HG03108 (cell line): ENCODE measurements around the gene GSAP.
A peak's percentile ranks its signal among the peaks of the same experiment; 100 is the strongest.

Experiments used
- ATAC-seq: cut with Tn5 transposase; IDR thresholded peaks from one replicate; pipeline ENCODE4 v1.9.1; 2021; ENCODE audit warnings: moderate library complexity; ENCODE audit not compliant: unreplicated experiment

Gene GSAP

DNA sequence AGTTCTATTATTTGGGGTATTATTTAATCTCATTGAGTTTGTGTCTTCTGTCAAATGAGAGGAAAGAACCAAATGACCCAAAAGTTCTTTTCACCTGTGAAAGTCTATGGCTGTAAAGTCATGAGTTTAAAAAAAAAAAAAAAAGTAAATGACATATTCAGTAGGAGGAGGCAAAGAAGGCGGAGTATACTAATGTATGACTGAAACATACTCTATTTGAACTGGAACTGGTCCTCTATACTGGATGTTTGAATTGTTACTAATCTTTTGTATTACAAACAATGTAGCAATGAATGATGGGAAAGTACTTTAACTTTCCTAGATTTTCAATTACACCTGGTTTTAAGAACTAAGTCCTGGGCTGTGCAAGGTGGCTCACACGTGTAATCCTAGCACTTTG lies 24.9 kb upstream of the GSAP start:
- ATAC-seq, result no peak

DNA sequence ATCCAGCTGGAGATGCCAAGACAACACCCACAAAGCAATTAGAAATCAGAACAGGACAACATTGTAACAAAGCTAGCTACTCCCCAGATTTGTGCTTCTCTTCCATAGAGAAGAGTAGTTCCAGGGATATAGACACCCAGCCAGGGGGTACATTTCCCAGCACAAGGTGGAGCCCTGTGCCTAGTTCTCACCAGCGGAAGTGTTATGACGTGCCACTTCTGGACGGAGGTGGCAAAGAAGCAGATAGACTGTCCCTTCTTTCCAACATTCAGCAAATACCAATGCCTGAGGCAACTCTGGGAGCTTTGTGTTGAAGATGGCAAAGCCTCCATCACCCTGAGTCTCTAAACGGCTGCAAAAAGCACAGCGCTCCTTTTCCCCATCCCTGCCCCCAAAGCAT lies 23.4 kb upstream of the GSAP start:
- ATAC-seq, result no peak

DNA sequence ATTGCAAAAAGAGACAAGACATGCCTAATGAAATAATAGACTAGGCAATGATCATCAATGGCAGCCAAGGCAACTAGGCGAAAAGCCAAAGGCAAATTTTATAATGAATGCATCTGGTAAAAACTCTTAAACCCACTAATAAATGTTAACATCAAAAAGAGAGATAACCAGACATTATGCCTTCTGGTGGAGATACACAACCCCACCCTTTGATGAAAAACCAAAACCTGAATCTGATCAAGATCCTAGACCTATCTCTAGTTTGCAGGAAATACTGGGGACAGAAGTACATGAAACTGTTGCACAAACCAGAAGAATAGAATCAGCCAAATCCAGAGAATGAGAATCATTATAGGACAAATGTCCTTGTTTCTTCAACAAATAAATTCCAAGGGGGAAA lies 22.0 kb upstream of the GSAP start:
- ATAC-seq, result no peak

DNA sequence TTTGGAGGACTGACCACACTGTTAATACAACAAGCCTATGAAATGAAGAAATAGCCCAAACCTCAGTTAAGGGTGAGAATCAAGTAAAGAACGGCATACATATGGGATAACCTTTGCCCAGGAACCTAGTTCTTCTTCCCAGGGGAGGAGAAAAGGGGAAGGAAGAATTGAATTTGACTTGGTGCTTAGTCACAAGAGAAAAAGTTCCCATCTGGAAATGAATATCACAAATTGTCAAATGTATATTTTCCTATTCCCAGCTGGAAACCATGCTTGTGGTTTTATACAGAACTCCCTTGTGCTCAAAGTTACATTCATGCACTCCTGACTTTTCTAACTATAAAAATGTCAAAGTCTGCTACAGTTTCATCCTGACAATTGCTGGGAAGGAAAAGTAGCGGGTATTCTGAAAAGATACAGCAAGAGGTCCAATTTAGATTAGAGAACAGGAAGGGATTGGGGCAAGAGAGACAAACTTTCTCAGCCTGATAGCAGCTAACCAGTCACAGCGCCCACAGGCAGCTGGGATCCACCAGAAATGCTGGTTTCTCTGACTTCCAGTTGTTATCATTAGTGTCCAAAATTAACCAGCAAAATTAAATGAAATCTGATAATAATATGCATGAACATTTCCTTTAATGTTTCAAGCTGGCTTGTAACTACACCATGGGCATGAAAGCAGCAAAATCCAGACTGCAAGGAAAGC lies 18.6 kb upstream of the GSAP start:
- ATAC-seq, result no peak

DNA sequence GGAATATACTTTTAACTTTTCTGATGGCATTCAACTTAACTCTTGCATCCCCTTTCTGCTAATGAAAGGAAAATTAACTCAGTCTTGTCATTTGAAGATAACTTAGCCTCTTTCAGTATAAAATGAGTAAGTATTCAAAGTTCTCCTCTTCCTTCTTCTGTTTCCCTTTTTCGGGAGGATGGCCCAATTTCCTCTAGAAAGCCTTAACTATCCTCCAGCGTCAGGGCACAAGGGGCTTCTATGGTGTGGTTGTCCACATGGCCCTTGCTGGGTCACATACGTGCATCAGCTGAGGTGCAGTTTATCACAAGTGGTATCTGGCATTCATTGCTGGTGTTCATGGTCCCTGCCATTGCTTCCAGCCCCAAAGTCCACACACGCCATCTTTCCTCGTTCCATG lies 17.8 kb upstream of the GSAP start:
- ATAC-seq, result no peak

DNA sequence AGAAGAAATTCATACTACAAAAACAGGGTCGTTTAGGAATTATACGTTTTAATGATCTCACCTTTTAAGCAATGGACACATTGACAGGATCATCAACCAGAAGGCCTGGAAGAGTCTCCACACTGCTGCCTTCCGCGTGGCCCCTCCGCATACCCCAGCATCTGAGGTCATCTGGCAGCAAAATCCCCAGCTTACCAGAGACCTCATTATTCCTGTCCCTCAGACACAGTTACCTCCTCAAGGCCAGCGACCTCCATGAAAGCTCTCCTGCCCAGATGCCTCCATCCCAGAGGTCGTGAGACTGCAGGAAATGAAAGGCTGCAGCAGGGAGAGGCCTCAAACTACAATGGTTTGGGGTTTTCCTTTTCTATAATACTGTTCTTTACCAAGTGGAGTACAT lies 14.8 kb upstream of the GSAP start:
- ATAC-seq, result no peak

DNA sequence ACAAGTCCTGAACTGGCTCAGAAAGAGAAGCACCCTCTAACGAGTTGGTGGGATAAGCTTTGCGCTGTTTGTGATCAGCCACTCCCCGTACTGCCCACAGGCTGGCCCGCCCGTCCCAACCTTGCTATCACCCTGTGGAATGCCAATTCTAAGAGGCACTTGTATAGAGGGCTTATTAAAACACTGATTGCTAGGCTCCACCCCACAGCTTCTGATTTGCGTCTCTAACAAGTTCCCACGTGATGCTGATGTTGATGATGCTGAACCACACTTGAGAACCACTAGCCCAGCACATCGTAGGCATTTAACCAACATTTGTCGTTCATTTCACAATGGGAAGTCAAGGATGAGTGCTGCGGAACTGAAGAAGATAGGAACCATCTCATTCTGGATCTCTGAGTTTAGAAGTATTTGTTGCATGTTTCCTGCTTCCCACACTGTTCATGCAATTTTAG lies 12.7 kb upstream of the GSAP start:
- ATAC-seq, result no peak

DNA sequence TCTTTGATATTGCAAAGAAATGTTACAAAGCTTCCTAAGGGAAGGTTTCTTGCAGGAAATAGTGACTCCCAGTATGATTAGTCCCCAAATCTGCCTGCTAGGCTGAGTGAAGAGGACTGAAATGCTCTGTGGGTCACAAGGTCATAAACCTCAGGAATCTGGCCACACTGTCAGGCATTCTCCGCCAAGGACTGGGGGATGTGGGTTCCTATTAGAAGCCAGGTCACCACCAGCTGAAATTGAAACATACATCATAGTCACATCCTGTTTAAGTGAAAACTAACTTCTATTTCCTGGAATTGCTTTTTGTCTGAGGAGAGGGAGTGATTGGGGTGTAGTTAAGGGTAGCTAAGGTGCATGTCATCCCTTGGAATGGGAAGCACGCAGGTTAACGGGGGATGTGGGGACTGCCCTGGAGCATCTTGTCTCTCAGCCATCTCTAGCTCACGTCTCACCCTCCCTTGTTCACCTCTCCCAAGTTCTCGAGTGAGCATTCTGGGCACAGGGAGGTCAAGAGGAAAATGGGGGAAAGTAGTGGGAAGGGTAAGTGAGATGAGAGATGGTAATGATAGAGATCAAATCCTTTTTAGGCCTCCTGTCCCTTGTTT lies 12.0 kb upstream of the GSAP start:
- ATAC-seq, result peak; percentile 43

DNA sequence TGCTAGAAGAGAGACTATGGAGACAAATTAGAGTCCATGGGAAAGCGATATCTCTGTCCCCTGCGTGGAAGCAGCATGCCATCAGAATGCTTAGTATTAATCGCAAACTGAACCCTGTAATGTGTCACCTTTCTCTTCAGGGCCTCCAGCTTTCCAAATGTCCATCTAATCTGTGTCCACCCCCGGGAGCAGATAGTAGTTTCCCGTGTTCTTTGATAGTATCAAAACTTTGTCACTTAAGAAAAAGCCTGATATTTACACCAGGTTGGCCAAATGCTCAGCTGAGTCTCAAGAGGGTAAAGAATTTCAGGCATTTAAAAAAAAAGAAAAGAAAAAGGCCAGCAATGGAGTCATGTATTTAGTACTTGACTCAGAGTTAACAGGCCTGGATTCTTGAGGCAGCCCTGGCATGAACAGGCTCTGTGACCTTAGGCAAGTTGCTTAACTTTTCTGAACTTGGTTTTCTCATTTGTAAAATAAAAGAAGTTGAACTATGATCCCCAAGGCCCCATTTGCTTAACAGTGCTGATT lies 10.4 kb upstream of the GSAP start:
- no peak for ATAC-seq

DNA sequence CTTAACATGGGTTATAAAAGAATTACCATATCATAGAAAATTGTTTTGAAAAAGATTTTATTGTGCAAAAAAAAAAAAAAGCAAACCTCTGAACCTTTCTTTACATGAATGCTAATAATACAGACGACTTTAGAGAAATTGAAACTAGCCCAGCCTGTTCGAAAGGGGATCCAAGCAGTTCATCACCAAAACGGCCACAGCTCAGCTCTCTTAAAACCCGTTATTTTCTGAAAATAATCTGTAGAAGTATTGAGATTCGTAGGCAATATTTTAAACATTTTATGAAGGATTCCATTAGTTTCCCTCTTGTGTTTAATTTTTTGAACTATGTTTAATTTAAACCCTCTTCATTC lies 9.9 kb upstream of the GSAP start:
- peak; percentile 65 for ATAC-seq

DNA sequence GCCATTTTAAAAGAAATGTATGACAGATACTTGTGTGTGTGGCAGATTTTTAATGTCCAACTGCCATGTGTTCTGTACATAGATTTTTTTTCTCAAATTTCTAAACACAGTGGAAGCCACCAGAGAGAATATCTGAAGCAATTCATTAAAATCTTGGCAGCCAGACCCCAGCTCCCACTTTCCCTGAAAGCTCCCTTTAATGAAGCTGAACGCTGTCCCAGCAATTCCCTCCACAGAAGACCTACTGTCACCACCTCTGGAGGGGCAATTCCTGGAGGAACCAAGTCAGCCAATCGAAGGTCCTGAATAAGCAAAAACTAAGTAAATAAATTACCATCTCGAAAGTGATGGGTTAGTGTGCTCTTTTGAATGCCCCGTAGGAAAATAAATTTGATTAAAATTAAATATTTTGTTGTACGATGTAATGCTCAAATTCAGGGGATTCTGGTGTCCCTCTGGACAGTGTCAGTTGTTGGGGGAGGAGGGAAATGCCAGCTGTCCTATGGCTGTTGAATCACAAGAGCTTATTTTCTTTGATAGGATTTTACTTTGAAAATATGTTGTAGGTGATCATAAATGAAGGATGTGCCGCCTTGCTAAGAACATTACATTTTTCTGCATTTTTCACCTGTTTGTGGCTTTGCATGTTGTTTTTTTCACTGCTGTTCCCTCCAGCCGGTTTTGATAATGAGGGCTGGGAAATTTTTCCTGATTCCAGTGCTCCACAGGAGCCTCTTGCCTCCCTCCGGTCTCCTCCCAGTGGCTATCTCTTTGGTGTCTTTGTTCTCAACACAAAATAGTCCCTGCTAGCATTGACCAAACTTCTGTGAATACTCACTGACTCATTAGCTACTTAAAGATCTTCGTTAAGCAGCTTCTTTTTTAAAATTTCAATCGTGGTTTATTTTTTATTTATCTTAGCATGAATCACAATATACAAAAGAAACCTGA lies 9.2 kb upstream of the GSAP start:
- ATAC-seq, result no peak

DNA sequence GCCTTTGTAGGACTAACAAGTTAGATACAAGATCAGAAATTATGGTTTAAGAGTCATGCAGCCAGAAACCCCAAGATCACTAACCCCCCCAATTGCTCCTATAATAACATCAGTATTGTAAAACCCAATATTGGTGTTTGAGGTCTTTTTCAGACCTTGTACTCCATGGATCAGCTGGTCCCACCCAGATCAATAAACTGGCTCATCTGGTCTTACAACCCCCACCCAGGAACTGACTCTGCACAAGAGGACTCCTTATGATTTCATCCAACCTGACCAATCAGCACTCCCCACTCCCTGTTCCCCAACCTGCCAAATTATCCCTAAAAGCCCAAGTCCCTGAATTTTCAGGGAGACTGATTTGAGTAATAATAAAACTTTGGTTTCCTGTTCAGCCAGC lies 6.4 kb upstream of the GSAP start:
- ATAC-seq, result no peak

DNA sequence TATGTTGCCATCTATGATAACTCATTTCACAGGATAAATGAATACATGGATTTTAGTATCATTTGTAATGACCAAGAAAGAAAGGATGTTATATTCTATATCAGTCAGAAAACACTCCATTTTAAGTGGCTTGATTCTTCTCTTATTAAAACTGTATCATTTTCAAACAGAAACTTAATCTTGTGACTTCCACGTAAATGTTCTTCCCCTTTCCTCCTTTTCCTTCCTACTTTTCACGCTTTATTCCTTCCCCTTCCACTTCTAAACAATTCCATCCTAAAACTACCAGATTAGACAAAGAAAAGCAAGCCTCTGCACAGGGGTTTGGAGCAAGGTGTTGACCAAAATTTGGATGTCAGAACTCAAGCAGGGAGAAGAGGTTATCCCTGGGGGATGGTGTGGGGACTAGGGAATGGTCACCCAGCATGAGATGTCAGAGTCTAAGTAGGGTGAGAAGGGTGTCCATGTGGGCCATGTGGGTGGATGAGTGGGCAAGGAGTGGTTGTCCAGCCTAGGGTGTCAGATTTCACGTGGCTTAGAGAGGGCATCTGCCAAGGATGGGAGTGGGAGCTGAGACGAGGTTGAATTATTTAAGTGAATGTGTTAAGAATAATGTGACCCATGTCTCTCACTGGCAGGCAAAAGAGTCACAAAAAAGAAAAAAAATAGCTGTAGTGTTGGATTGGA lies 5.0 kb upstream of the GSAP start:
- ATAC-seq, result no peak

DNA sequence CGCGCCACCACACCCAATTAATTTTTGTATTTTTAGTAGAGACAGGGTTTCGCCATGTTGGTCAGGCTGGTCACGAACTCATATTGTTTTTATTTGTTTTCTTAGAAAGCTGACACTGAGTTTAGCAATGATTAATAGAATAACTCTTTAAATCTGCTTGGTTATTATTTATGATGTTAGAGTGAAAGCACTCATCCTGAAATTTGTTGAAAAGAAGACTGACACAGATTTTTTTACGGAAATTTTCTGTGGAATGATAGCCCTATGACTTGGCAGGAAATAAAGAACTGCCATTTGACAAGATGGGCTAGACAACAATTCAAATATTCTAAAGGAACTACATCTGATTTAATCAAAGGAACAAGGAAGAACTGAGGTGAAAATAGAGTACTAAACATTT lies 4.3 kb upstream of the GSAP start:
- no peak for ATAC-seq

DNA sequence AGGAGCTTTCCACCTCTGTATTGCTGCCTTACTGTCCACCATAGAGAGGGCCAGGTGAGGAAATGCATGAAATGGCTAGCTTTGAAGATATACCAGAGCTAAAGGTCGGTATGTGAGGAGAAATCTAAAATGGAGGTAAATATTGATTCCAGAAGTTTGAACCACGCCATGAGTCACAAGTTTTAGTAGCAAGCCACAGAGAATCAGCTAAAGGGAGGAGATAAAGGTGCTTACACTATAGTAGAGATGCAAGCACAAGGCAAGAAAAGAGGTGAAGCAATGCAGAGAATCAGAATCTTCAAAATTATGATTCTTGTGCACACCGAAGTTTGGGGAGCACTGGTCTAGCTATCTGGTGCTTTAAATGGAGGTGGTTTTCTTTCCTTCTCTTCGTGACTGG lies 3.0 kb upstream of the GSAP start:
- no peak for ATAC-seq

DNA sequence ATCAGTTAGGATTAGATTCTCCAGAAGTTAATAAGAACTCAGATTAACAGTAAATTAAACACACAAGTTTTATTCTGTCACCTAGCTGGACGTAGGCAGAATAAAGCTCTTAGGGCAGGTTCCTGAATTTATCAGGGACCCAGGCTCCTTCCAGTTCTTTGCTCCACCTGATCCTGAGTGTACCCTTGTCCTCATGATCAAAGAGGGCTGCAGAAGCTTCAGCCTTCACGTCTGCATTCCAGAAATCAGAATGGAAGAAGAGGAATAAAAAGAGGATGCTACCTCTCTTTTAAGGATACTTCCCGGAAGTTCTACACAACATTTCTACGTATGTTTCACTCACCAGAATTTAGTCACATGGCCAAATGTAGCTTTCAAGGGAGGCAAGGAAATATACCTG lies 1.7 kb upstream of the GSAP start:
- no peak for ATAC-seq

DNA sequence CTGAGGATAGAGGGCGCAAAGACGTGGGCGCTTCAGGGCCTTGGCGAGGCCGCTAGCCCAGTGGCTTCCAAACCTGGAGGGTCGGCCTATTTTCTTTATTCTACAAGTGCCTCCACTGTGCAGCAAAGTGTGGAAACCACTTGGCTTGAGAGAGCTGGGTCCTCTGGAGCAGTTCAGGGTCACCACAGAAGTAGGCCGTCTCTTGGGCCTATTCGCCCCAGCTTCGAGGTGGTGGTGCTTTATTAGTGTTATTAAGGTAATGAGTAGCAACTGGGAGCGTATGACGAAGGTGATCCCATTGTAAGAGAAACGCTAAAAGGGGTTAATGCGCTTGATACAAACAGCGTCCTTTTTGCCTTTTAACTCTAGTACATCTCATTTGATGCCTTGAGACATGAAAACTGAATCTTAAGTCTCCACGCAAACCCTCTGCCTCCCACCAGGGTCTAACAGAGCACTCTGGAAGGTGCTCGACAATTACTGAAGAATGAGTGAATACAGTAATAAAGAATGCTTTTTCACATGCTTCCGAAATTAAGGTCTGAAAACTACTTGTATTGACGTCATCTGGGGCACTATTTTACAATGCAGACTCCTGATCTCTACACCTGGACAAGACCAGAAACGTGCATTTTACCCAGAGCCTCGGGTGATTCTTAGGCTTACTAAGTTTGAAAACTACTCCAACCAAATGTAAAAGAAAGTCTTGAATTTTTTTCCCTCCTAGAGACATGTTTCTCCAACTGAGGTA lies 647 bp upstream of the GSAP start:
- ATAC-seq, result no peak

DNA sequence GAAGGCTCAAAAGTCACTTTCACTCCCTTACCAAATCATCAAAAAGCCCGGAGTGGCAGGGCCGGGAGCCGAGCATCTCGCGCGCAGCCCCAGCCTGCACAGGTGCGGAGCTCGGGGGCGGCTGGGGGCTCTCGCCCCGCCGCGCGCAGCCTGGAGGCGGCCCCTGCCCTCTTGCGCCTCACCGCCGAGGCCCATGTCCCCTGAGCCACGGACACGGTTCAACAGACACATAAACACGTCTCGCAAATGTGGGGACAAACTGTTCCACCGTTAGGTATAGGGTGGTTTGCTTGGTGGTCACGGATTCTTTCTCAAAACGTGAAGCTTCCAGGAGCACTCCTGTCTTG lies 700 bp downstream of the GSAP start:
- ATAC-seq, result peak; percentile 32

DNA sequence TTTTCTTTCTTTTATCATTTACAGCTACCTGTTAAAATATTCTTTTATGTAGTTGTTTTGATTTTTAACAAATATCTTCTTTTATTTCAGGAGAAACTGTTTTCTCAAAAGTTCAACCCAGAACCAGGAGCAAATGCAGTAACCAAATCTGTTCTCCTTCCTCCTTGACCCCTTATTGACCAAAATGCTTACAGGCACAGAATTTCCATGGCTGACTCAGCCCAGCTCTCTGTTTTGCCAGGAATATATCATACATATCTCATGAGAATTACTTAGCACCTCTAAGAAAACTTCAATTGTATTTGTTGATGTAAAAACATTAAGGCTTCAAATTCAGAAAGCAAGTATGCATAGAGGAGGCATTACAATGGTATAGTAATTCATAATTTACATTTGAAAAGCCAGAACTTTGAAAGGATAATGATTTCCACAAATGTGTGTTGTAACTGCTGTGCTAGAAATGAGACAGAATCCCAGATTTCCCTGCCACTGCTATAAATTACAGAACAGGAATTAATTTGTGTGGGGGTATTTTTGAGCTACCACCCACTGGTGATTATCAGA lies 2.2 kb downstream of the GSAP start:
- ATAC-seq, result no peak

DNA sequence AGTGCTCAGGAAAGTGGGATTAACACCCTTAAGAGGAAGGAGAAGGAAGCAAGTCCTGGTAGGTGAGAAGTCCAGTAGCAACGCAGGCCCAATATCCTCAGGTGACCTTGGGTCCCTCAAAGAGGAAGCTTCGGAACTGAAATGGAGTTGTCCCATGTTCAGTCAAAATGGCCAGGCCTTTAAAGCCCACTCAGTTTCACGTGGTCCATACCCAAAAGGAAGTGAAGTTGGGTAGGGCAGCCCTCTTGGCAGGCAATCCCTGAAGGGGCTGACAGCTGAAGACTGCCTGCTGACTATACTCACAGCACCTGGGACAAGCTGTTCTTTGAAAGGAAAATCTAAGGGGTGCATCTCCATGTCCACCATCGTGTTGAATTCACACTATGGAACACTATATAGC lies 3.0 kb downstream of the GSAP start:
- ATAC-seq, result no peak
